NCI-H1694 (cell line): ENCODE measurements around the gene SYT14.
A peak's percentile ranks its signal among the peaks of the same experiment; 100 is the strongest.
"Not testable (repeated sequence)": the region's sequence is repeated elsewhere in the genome, so short reads cannot be mapped to it uniquely, and the experiment has no call there.

Source experiments
- DNase-seq: peaks from one replicate; lab custom pipeline; 2025; lab: John Stamatoyannopoulos, UW

SYT14 gene

GRCh38 chr1:209937996-209938959 is at the start of gene SYT14:
Gene SYT14 (plus strand): TSS chr1:209938217. CDS start chr1:209938265, 48 bp downstream.
- peak; percentile 46 for DNase-seq

- not testable (repeated sequence) for DNase-seq
Measured at GRCh38 chr1:209888291-209889076, 49.5 kb upstream of the SYT14 start.

- no peak for DNase-seq
Measured at GRCh38 chr1:209889077-209889418, 49.0 kb upstream of the SYT14 start.

GRCh38 chr1:209890641-209891330 is 47.2 kb upstream of the SYT14 start:
- DNase-seq = no peak

GRCh38 chr1:209893751-209894150 is 44.3 kb upstream of the SYT14 start:
- no peak for DNase-seq

- no peak for DNase-seq
Measured at GRCh38 chr1:209895709-209896108, 42.3 kb upstream of the SYT14 start.

GRCh38 chr1:209896346-209896745 is 41.7 kb upstream of the SYT14 start:
- DNase-seq = no peak

- not testable (repeated sequence) for DNase-seq
Measured at GRCh38 chr1:209898271-209898670, 39.7 kb upstream of the SYT14 start.

- not testable (repeated sequence) for DNase-seq
Measured at GRCh38 chr1:209898851-209899250, 39.2 kb upstream of the SYT14 start.

GRCh38 chr1:209899948-209900347 is 38.1 kb upstream of the SYT14 start:
- peak; percentile 31 for DNase-seq

- no peak for DNase-seq
Measured at GRCh38 chr1:209900734-209901133, 37.3 kb upstream of the SYT14 start.

GRCh38 chr1:209901211-209901610 is 36.8 kb upstream of the SYT14 start:
- no peak for DNase-seq

- DNase-seq = not testable (repeated sequence)
Measured at GRCh38 chr1:209904774-209905173, 33.2 kb upstream of the SYT14 start.

- DNase-seq = no peak
Measured at GRCh38 chr1:209911746-209912145, 26.3 kb upstream of the SYT14 start.

GRCh38 chr1:209912306-209912705 is 25.7 kb upstream of the SYT14 start:
- no peak for DNase-seq

- not testable (repeated sequence) for DNase-seq
Measured at GRCh38 chr1:209919637-209920036, 18.4 kb upstream of the SYT14 start.

GRCh38 chr1:209920844-209921243 is 17.2 kb upstream of the SYT14 start:
- DNase-seq = no peak

- DNase-seq = no peak
Measured at GRCh38 chr1:209924390-209924789, 13.6 kb upstream of the SYT14 start.

- peak; percentile 94 for DNase-seq
Measured at GRCh38 chr1:209926045-209926444, 12.0 kb upstream of the SYT14 start.

GRCh38 chr1:209927466-209927865 is 10.6 kb upstream of the SYT14 start:
- DNase-seq = no peak

- no peak for DNase-seq
Measured at GRCh38 chr1:209929751-209930150, 8.3 kb upstream of the SYT14 start.

- no peak for DNase-seq
Measured at GRCh38 chr1:209931141-209931540, 6.9 kb upstream of the SYT14 start.
